Activated B cell treated with CpG ODN at 0.5 μM for 24 hours (primary cell): ENCODE data around the gene CRB3. TPM values are rescaled to one million over a fixed set of nuclear protein-coding genes. Genes with fewer than 3 reads are reported as not detected.

Source experiments
- ATAC-seq: fragments of 200-7000 bp; cut with Tn5 transposase; one replicate; pipeline ENCODE4 v1.10.0; 2021; ENCODE audit warnings: low read depth, mild to moderate bottlenecking, moderate library complexity
- CTCF ChIA-PET: fragments of 350-600 bp; sonication (Branson Sonifier 250); formaldehyde crosslinking; loops from one replicate; lab custom pipeline; 2021; ENCODE audit warnings: antibody characterized with exemption; lab: Charles Lee
- POLR2A ChIA-PET: fragments of 350-600 bp; sonication (Branson Sonifier 250); formaldehyde crosslinking; loops from one replicate; lab custom pipeline; 2021; ENCODE audit warnings: antibody characterized with exemption; lab: Charles Lee
- DNase-seq: peaks from one replicate; pipeline ENCODE4 v3.0.0; 2022
- H3K27ac Mint-ChIP-seq: one replicate; pipeline ENCODE4 v1.8.0; 2020; ENCODE audit warnings: mixed read lengths
- H3K27me3 Mint-ChIP-seq: one replicate; pipeline ENCODE4 v1.8.0; 2021; ENCODE audit warnings: mixed read lengths
- H3K36me3 Mint-ChIP-seq: one replicate; pipeline ENCODE4 v1.8.0; 2021; ENCODE audit warnings: low read depth, mixed read lengths
- H3K4me1 Mint-ChIP-seq: one replicate; pipeline ENCODE4 v1.8.0; 2021; ENCODE audit warnings: mixed read lengths
- H3K4me3 Mint-ChIP-seq: one replicate; pipeline ENCODE4 v1.8.0; 2020; ENCODE audit warnings: mild to moderate bottlenecking, mixed read lengths
- H3K9me3 Mint-ChIP-seq: one replicate; pipeline ENCODE4 v1.8.0; 2020; ENCODE audit warnings: mixed read lengths
- CTCF ChIP-seq: fragments of 200-600 bp; IDR thresholded peaks from one replicate; pipeline ENCODE4 v1.8.0; 2022; ENCODE audit warnings: antibody characterized with exemption, mild to moderate bottlenecking
- intact Hi-C: fragments of 100-400 bp; cut with micrococcal nuclease; formaldehyde crosslinking; loops from one replicate; pipeline ENCODE4 v1.15.1; 2024
- total RNA-seq: library from RNA; stranded (reverse); gene quantifications from 2 replicates; pipeline ENCODE4 v1.2.3, GENCODE V29; 2022

CRB3 gene
- total RNA-seq, 1 donor from 2014 or later = 8.4 TPM

- CTCF ChIA-PET = interaction anchor here (0.7 to 3.4 kb wide), 26 partner anchors 11 to 347 kb away, joined by 3 to 72 read pairs (median 4); partner anchors contain the start of gene TNFSF9
- POLR2A ChIA-PET = interaction anchor here (0.6 to 4.2 kb wide), 20 partner anchors 12 to 347 kb away, joined by 3 to 34 read pairs (median 5); partner anchors contain the start of genes DENND1C, GPR108, SLC25A23 and TNFSF9
- ATAC-seq (peak; percentile 36), DNase-seq (peak; percentile 54)
- Mint-ChIP-seq H3K4me1 (peaks cover 43% of the 10 kb centered on the region), H3K9me3 (no peaks in the 10 kb centered on the region), H3K4me3 (peak overlapping the region; percentile 97), H3K36me3 (peaks cover 2% of the 10 kb centered on the region), H3K27ac (peak overlapping the region; percentile 7), H3K27me3 (no peaks in the 10 kb centered on the region)
- no peak for TF ChIP-seq CTCF
- intact Hi-C loops = loop anchor here (1.0 to 5.0 kb wide), 4 partner anchors 36 to 299 kb away; no protein-coding TSS in a partner anchor
These were observed 52.1 kb downstream of the CRB3 start for GRCh38 chr19:6516018-6516658.

Other genes with a start within 250 kb of the CRB3 start
- 39.0 and 41.3 TPM in 2 replicates for gene MLLT1, start 184.3 kb upstream of the CRB3 start, total RNA-seq
- not detected in 2 replicates for gene ACER1, start 130.7 kb upstream of the CRB3 start, total RNA-seq
- 60.6 and 68.2 TPM in 2 replicates for gene CLPP, start 102.7 kb upstream of the CRB3 start, total RNA-seq
- 48.4 and 52.9 TPM in 2 replicates for gene ALKBH7, start 91.5 kb upstream of the CRB3 start, total RNA-seq
- gene PSPN, start 88.3 kb upstream of the CRB3 start, total RNA-seq = 2.1 and 2.4 TPM in 2 replicates
- 67.6 and 68.1 TPM in 2 replicates for gene GTF2F1, start 71.1 kb upstream of the CRB3 start, total RNA-seq
- 251 and 281 TPM in 2 replicates for gene KHSRP, start 39.5 kb upstream of the CRB3 start, total RNA-seq
- gene SLC25A41, start 30.5 kb upstream of the CRB3 start, total RNA-seq = 0.40 and 0.69 TPM in 2 replicates
- gene SLC25A23, start 4.5 kb upstream of the CRB3 start, total RNA-seq = 50.1 and 50.4 TPM in 2 replicates
- 90.0 and 95.1 TPM in 2 replicates for gene DENND1C, start 17.5 kb downstream of the CRB3 start, total RNA-seq
- gene TUBB4A, start 38.0 kb downstream of the CRB3 start, total RNA-seq = 13.2 and 16.8 TPM in 2 replicates
- gene TNFSF9, start 66.8 kb downstream of the CRB3 start, total RNA-seq = 6.0 and 7.1 TPM in 2 replicates
- 29.3 and 29.7 TPM in 2 replicates for gene CD70, start 126.9 kb downstream of the CRB3 start, total RNA-seq
- gene TNFSF14, start 205.9 kb downstream of the CRB3 start, total RNA-seq = 0.64 and 0.73 TPM in 2 replicates